NCI-H524 treated with DMSO at 0.1 percent for 48 hours (cell line): ENCODE data around the gene UBE2S.
"Not testable (repeated sequence)": the region's sequence is repeated elsewhere in the genome, so short reads cannot be mapped to it uniquely, and the experiment has no call there.

Experiments
- DNase-seq: peaks from one replicate; lab custom pipeline; 2025; lab: John Stamatoyannopoulos, UW

Gene UBE2S

GRCh38 chr19:55406091-55406825, 1.3 kb downstream of the UBE2S start:
- no peak for DNase-seq

GRCh38 chr19:55405638-55406037, 1.9 kb downstream of the UBE2S start:
- DNase-seq, result no peak

DNA sequence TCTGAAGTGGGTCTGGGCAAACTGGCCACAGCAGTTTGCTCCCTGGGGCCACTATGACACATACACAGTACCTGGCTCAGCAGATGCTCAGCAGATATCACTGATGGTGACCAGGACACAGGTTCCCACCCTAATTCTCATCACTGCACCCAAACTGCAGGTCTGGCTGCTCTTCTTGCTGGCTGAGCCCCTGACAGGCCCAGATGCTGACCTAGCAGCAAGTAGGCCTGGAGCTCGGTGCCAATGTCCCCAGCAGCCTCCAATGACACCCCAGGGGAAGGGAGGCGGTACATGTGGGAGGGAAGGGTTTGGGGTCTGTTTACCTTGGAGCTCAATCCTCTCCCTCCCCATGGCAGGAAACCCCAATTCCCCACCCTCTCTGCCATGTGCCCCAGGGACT, 5.1 kb downstream of the UBE2S start:
- no peak for DNase-seq

GRCh38 chr19:55401390-55401789, 6.2 kb downstream of the UBE2S start:
- DNase-seq, result not testable (repeated sequence)

DNA sequence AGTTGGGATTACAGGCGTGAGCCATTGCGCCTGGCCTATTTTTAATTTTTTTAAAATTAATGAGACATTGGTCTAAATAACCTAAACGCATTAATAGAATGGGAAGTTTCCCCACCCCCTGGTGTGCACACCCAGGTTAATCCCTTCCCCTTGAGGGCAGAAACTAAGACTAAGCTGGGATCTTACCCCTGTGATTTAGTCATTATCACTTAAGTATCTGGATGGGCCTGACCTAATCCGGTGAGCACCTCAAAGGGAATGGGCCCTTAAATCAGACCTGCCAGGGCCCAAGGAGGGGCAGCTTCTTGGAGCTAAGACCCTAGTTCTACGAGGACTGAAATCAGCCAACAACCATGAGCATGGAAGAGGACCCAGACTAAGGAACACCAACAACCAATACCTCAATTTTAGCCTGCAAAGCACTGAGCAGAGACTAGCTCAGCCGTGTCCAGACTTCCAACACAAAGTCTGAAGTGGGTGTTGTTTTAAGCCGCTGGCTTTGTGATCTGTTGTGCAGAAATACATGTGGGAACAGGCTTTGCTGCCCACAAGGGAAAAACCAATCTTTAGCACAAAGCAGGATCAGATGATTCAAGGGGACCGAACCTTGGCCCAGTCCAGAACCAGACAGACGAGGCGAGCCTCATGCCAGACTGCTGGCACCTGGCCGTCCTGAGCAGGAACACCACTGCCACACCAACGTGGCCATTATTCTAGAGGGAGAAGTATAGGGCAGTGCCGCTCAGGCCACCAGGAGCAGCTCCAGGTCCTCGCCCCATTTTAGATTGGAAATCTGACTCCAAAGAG, 7.1 kb downstream of the UBE2S start:
- no peak for DNase-seq

GRCh38 chr19:55398200-55398925, 9.2 kb downstream of the UBE2S start:
- no peak for DNase-seq

- DNase-seq, result no peak
These were observed 14.5 kb downstream of the UBE2S start for GRCh38 chr19:55392820-55393761.

DNA sequence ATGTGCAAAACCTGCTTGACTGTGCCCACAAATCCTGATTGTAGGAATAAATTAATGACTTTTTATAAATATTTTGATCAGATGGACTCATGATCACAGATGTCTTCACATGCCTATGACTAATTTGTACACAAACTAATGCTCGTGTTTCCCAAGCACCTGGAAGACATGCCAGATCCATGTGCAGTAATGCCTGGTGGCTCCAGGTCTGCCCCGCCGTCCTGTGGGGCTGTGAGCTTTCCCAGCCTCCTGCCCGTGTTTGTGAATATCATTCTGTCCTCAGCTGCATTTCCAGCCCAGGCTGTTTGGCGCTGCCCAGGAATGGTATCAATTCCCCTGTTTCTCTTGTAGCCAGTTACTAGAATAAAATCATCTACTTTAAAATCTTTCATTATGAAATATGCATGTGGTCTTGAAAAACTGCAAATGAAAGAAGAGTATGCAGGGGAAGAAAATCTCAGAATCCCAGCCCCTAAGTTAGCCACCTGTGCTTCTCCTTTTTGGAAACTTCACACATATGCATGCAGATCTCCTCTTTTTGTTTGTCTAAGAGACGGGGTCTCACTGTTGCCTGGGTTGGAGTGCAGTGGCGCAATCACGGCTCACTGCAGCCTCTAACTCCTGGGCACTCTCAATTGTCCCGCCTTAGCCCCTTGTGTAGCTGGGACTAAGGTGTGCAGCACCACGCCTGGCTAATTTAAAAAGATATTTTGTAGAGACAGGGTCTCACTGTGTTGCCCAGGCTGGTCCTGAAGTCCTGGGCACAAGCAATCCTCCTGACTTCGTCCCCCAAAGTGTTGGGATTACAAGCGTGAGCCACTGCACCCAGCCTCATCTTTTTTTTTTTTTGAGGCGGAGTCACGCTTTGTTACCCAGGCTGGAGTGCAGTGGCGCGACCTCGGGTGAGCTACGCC, 15.6 kb downstream of the UBE2S start:
- no peak for DNase-seq

DNA sequence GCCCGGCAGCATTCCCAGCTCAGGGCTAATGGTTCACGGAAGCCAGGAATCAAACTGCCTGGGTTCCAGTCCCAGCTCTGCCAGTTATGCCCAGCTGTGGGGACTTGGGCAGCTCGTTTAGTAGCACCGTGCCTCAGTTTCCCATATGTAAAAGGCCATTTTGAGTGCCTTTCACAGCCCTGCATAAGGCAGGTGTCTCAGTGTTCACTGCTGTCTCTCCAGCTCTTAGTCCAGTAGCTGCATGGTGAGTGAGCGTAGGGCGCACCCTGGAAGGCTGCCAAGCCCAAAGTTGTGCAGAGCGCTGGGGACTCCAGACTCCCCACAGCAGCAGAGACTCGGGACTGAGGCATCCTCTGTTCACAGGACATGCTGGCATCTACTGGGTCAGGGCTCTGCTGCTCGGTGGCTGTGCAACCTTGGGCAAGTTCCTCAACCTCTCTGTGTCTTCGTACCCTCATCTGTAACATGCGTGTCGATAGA, 16.4 kb downstream of the UBE2S start:
- DNase-seq, result no peak

- DNase-seq, result no peak
These were observed 17.1 kb downstream of the UBE2S start for GRCh38 chr19:55390461-55390880.

DNA sequence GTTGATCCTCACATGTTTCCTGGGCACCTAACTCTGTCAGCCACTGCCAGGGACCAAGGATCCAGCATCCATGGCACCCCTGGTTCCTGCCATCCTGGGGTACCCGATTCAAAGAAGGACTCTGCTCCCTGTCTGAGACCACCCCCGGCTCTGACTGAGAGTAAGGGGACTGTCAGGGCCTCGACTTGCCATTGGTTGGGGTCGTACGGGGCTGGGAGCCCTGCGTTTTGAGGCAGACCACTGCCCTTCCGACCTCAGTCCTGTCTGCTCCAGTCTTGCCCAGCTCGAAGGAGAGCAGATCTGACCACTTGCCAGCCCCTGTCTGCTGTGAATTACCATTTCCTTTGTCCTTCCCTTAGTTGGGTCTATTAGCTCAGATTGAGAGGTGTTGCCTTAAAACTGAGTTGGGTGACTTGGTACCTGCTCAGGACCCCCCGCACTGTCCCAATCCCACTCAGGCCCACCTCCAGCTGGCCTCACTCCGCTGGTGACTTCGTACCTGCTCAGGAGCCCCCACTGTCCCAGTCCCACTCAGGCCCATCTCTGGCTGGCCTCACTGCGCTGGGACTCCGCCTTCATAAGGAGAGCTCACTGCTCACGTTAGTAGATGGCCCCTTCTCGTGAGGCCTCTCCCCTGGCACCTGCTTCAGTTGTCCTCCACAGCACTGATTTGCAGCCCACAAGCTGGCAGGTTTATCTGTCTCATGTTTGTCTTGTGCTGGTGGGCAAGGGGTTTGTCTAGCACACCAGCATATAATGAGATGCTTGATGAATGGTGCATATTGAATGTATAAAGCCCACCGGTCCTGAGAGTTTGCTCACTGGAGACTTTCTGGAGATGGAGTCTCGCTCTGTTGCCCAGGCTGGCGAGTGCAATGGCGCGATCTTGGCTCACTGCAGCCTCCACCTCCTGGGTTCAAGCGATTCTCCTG, 17.9 kb downstream of the UBE2S start:
- no peak for DNase-seq

DNA sequence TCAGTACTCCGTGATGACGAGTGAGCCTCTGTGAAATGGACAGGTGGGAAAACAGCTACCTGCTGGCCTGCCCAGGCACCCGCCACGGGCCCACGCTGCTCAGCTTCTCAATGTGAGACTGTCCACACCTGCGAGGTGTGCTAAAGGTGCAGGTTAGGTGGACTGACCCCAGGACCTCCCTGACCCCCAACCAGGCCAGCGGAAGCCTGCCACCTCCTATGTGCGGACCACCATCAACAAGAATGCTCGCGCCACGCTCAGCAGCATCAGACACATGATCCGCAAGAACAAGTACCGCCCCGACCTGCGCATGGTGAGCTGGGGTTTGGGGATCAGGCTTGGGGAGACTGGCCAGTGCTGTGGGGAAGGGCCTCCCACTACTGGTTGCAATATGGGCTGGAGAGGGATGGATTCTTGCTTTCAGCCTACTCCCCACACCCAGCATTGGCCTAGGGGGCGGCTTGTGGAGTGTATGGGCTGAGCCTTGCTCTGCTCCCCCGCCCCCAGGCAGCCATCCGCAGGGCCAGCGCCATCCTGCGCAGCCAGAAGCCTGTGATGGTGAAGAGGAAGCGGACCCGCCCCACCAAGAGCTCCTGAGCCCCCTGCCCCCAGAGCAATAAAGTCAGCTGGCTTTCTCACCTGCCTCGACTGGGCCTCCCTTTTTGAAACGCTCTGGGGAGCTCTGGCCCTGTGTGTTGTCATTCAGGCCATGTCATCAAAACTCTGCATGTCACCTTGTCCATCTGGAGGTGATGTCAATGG, 19.7 kb downstream of the UBE2S start:
- DNase-seq, result no peak

DNA sequence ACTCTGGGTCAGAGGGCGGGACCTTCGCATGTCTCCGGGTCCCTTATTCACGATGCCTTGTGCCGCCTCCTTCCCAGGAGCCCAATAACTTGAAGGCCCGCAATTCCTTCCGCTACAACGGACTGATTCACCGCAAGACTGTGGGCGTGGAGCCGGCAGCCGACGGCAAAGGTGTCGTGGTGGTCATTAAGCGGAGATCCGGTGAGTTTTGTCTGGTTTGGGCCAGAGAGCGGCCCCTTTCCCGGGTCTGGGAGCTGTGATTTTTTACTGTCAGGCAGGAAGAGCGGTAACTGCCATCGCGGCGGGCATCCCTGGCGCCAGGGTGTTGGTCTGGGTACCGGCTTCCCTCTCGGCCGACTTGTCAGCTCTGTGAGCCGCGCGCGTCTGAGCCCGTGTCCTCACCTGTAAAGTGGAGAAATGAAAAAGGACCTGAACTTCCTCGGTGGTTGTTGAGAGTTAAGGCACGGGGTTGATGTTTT, 21.1 kb downstream of the UBE2S start:
- DNase-seq, result no peak

- DNase-seq, result peak; percentile 91
These were observed 21.7 kb downstream of the UBE2S start, which contains the start of gene RPL28 for GRCh38 chr19:55385724-55386492. RPL28 (plus strand) TSS chr19:55385932; CDS start chr19:55386358, 426 bp downstream.

DNA sequence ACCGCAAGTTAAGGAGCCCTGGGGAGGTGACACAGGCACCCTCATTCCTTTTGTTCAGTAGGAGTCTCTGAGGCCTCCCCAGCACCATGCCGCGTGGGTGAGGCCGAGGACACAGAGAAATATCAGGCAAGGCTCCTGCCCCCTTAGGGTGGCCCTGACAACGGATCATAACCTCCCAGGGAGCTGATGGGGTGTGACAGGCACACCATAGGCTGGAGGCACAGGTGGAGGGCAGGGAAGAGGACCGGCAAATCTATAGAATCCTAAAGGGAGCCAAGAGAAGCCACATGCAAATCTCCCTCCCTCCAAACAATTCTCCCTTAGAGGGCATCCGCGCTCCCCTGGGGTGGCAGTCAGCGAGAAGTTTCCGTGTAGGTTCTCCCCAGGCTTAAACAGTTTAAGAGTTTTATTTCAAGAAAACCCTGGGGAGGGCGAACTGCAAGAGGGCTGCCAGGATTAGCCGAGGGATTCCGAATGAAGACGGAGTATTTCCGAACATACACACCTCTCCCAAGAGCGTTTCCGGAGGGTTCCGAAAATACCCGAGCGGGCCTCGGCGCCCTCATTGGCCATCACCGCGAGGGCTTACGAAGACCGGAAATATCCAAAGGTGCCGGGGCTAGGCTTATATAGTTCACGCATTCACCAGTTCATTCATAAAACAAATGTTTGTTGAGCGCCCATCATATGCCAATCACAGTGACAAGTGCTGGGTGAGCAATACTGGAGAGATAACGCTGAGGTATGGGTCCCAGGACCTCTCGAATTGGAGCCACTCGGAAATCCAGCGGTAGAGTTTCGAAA, 22.5 kb downstream of the UBE2S start:
- peak; percentile 76 for DNase-seq

DNA sequence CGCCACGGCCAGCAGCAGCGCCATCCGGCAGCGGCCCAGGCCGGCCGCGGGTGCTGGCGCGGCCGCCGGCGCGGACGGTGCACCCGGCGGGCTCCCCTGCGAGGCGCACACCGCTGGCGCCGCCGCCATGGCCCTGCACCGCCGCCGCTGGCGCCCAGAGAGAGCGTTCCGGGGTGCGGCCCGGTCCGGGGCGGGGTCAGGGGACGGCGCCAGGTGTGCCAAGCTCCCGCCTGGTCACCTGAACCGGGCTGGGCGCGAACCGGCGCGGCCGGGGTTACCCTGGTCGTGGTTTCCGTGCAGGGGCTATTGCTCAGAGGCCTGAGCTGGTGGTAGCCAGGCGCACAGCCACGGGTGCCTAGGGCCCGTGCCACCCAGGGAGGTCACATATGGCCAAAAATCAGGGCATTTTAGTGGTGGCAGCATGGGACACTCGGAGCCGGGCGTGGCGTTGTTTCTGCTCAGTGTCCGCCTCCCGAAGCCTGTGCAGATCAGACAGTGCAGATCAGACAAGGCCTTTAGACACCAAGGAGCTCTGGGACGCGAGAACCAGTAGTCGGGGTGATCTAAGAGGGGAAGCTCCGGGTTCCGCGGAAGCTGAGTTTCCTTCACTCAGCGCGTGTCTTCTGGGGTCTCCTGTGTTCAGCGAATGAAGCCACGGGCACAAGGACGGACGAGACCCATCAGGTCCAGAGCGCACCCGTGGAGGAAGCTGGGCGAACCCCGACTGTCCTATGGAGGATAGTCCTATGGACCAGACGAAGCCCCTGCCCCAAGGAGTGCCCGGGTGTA, 23.3 kb downstream of the UBE2S start, which contains the start of gene TMEM238:
TMEM238 (minus strand) TSS at position 162 of the 789 bp plus-strand sequence; CDS start at position 129, 33 bp downstream.
- DNase-seq, result no peak
